ENCODE results near the gene STARD3.

GRCh38 chr17:39687101-39687545 lies 50.2 kb downstream of the STARD3 start:
- TF ChIP-seq, protein P1, sequence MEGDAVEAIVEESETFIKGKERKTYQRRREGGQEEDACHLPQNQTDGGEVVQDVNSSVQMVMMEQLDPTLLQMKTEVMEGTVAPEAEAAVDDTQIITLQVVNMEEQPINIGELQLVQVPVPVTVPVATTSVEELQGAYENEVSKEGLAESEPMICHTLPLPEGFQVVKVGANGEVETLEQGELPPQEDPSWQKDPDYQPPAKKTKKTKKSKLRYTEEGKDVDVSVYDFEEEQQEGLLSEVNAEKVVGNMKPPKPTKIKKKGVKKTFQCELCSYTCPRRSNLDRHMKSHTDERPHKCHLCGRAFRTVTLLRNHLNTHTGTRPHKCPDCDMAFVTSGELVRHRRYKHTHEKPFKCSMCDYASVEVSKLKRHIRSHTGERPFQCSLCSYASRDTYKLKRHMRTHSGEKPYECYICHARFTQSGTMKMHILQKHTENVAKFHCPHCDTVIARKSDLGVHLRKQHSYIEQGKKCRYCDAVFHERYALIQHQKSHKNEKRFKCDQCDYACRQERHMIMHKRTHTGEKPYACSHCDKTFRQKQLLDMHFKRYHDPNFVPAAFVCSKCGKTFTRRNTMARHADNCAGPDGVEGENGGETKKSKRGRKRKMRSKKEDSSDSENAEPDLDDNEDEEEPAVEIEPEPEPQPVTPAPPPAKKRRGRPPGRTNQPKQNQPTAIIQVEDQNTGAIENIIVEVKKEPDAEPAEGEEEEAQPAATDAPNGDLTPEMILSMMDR (IDR thresholded peaks at IDR 0.05): no peak
- no peak for TF ChIP-seq POLR2A (IDR thresholded peaks at IDR 0.05)
